Heart left ventricle (tissue), 16 donors: ENCODE results near the gene FBXL4. TPM values are rescaled to one million over a fixed set of nuclear protein-coding genes. Genes with fewer than 3 reads are reported as not detected.

Experiments
- ATAC-seq, 4 donors: fragments of 200-7000 bp; cut with Tn5 transposase; one replicate each; pipeline ENCODE4 v1.9.1; 2020 to 2022; ENCODE audit warnings: moderate library complexity in 4 of 4, mild to moderate bottlenecking in 3 of 4, moderate number of reproducible peaks in 1 of 4
- DNase-seq, 5 donors: peaks; one replicate each; pipeline ENCODE4 v3.0.0-alpha.2; 2020
- H3K27ac ChIP-seq, 12 donors: fragments of 200-600 bp; sonication (generic) in 4 of 12; one replicate each; pipeline versions ENCODE4 v1.5.0 to v1.8.0; 2016 to 2022; ENCODE audit warnings: mild to moderate bottlenecking in 2 of 12
- H3K27me3 ChIP-seq, 9 donors: fragments of 200-600 bp; sonication (generic) in 2 of 9; one replicate each; pipeline versions ENCODE4 v1.5.1 to v1.8.0; 2016 to 2022; ENCODE audit warnings: mild to moderate bottlenecking in 3 of 9
- H3K36me3 ChIP-seq, 9 donors: fragments of 200-600 bp; sonication (generic) in 2 of 9; one replicate each; pipeline versions ENCODE4 v1.5.0 to v1.8.0; 2018 to 2022; ENCODE audit warnings: mild to moderate bottlenecking in 2 of 9
- H3K4me1 ChIP-seq, 12 donors: fragments of 200-600 bp; sonication (generic) in 4 of 12; one replicate each; pipeline versions ENCODE4 v1.5.0 to v1.8.0; 2016 to 2022; ENCODE audit warnings: mild to moderate bottlenecking in 3 of 12
- H3K4me3 ChIP-seq, 12 donors: fragments of 200-600 bp; sonication (generic) in 4 of 12; one replicate each; pipeline versions ENCODE4 v1.5.0 to v1.8.0; 2017 to 2022; ENCODE audit warnings: mild to moderate bottlenecking in 9 of 12, moderate library complexity in 4 of 12
- H3K9me3 ChIP-seq, 12 donors: fragments of 200-600 bp; sonication (generic) in 4 of 12; one replicate each; pipeline versions ENCODE4 v1.5.0 to v1.8.0; 2016 to 2022; ENCODE audit warnings: mild to moderate bottlenecking in 1 of 12
- CTCF ChIP-seq, 12 donors: fragments of 200-600 bp; sonication (generic) in 4 of 12; IDR thresholded peaks; one replicate each; pipeline versions ENCODE4 v1.5.0 to v1.8.0; 2018 to 2022; ENCODE audit warnings: antibody characterized with exemption in 12 of 12, mild to moderate bottlenecking in 5 of 12
- POLR2A ChIP-seq, 2 donors: fragments of 450-650 bp; IDR thresholded peaks; one replicate each; pipeline ENCODE4 v1.6.1; 2017; ENCODE audit warnings: antibody characterized with exemption in 2 of 2, mild to moderate bottlenecking in 2 of 2, moderate library complexity in 2 of 2
- WGBS, 4 donors: extraction: QIAGEN DNeasy Blood & Tissue Kit in 2 of 4; methylation state at CpG; one replicate each; pipeline versions ENCODE4 v1.1.5 to v1.1.7; 2013 to 2018; 5-methylcytosine and 5-hydroxymethylcytosine counted together
- intact Hi-C, 10 donors: fragments of 100-400 bp; cut with DNase I; formaldehyde crosslinking; loops; one replicate each; pipeline versions ENCODE4 v1.11.1 to v1.14.2; 2022
- polyA plus RNA-seq, 2 donors: library from polyadenylated mRNA; stranded (reverse); fragments of 200-250 nt; gene quantifications; one replicate each; pipeline ENCODE4 v1.2.3, GENCODE V29; 2013
- total RNA-seq, 9 donors: library from RNA; depleted of rRNA in 2 of 9; stranded (reverse); fragments of >200 nt in 2 of 9; fragmentation: NEBNext Ultra II Directional in 3 of 9; extraction: Animal tissue kit (Norgen Biotek cat#: 25700) in 3 of 9; gene quantifications; one replicate each; pipeline versions ENCODE4 v1.1.0 to v1.2.4, GENCODE V29; 2016 to 2023
- donor health status: ischemic (EF 13 %, LVEDD 7.1; RV severe dilation, severe dysfunction).
- donor health status: healthy with polysubstance abuse.
- donor health status: DM: no; HTN: yes; CAD: no.
- donor health status: DM: no; HTN: no; CAD: no.
- donor health status: ischemic (EF 25% LVEDD 6.9; RV normal size, moderate dysfunction).
- donor health status: ischemic (EF 25% LVEDD 5.7; RV mildly dilated, moderate dysfunction).
- donor health status: healthy.
- donor health status: DM: yes; HTN: yes; CAD: no.
- donor health status: ischemic (EF 35%, LVEDD 5.7; RV mildly dilated, moderate dysfunction).
- donor health status: nonischemic (EF 11% LVEDD 7.7; RV severe dilation, severe dysfunction).
- donor health status: DM: yes; HTN: yes; CAD: no.
- donor health status: PGD.
- donor health status: ischemic (EF 29% LVEDD 5.4; RV normal size, mild dysfunction).
- donor health status: nonischemic (EF 23%, LVEDD 6.1; RV moderate dilation, normal function).

FBXL4 gene
- total and polyA plus RNA-seq, 11 donors: 2.9 to 22.0 (median 15.9) TPM

- 13 to 20% (median 17%) methylated on average over 9 of the region's 9 CpGs for WGBS, 4 donors
Measured at GRCh38 chr6:98836962-98837944, 110.5 kb downstream of the FBXL4 start.

GRCh38 chr6:98836025-98836961 lies 111.5 kb downstream of the FBXL4 start:
- no peak for ATAC-seq
- WGBS, 4 donors: 5 to 8% (median 6%) methylated on average over 23 of the region's 23 CpGs
- Histone ChIP-seq H3K27me3 (peaks cover 64 to 100% (median 94%) of the 10 kb centered on the region in 9 donors), H3K27ac (no peak overlapping the region), H3K4me3 (peak overlapping the region in 3 of 12 donors; percentile 12 to 18 (median 17)), H3K4me1 (peaks cover 2 to 48% (median 33%) of the 10 kb centered on the region in 12 donors), H3K9me3 (no peaks in the 10 kb centered on the region), H3K36me3 (no peaks in the 10 kb centered on the region)
- DNase-seq: no peak
- TF ChIP-seq CTCF (IDR thresholded peaks at IDR 0.05) (no peak), POLR2A (IDR thresholded peaks at IDR 0.05) (no peak)
- intact Hi-C loops: loop anchor here in 1 of 10 donors (10.0 kb wide), 1 partner anchor 279 kb away; no protein-coding TSS in a partner anchor

More at GRCh38 chr6:98836962-98837944, 110.5 kb downstream of the FBXL4 start:
- Histone ChIP-seq H3K4me1 (peaks cover 2 to 40% (median 26%) of the 10 kb centered on the region in 12 donors), H3K27me3 (peaks cover 60 to 100% (median 94%) of the 10 kb centered on the region in 9 donors), H3K4me3 (no peak overlapping the region), H3K9me3 (no peaks in the 10 kb centered on the region), H3K36me3 (no peaks in the 10 kb centered on the region), H3K27ac (no peak overlapping the region)
- DNase-seq (no peak), ATAC-seq (no peak)
- no peak for TF ChIP-seq POLR2A (IDR thresholded peaks at IDR 0.05)
- no peak for TF ChIP-seq CTCF (IDR thresholded peaks at IDR 0.05)
- intact Hi-C loops: loop anchor here in 1 of 10 donors (10.0 kb wide), 1 partner anchor 278 kb away; no protein-coding TSS in a partner anchor

- no peaks in the 10 kb centered on the region for H3K36me3 ChIP-seq
- H3K27ac ChIP-seq: no peak overlapping the region
- ATAC-seq (no peak), DNase-seq (peak in 1 of 5 donors; percentile 61)
- peak overlapping the region in 10 of 12 donors; percentile 12 to 63 (median 39) for H3K4me3 ChIP-seq
- WGBS, 4 donors: 1 to 8% (median 3%) methylated on average over 13 to 76 of the region's 76 CpGs
- peaks cover 2 to 52% (median 34%) of the 10 kb centered on the region in 12 donors for H3K4me1 ChIP-seq
- peaks cover 64 to 100% (median 94%) of the 10 kb centered on the region in 9 donors for H3K27me3 ChIP-seq
- H3K9me3 ChIP-seq: no peaks in the 10 kb centered on the region
- intact Hi-C loops: loop anchor here in 1 of 10 donors (10.0 kb wide), 1 partner anchor 279 kb away; no protein-coding TSS in a partner anchor
- TF ChIP-seq POLR2A (IDR thresholded peaks at IDR 0.05) (no peak), CTCF (IDR thresholded peaks at IDR 0.05) (no peak)
Measured at GRCh38 chr6:98835149-98836024, 112.4 kb downstream of the FBXL4 start.
